Trophoblast cell (in vitro differentiated cells and primary cell): ENCODE data around the gene ITGB1.
"Not testable (repeated sequence)": the region's sequence is repeated elsewhere in the genome, so short reads cannot be mapped to it uniquely, and the experiment has no call there.

Source experiments
- DNase-seq, 2 donors: peaks; one replicate each; pipeline ENCODE4 v3.0.0-alpha.2; 2016
- H2AFZ ChIP-seq: 2 replicates; pipeline ENCODE4 v1.6.1; 2013; ENCODE audit warnings: low read length, moderate library complexity, mild to moderate bottlenecking; ENCODE audit not compliant: insufficient read depth, poor library complexity
- H2AK5ac ChIP-seq: 2 replicates; pipeline ENCODE4 v1.6.1; 2013; ENCODE audit warnings: mild to moderate bottlenecking, low read length
- H2BK120ac ChIP-seq: 2 replicates; pipeline ENCODE4 v1.6.1; 2013; ENCODE audit warnings: low read length, mild to moderate bottlenecking, moderate library complexity; ENCODE audit not compliant: insufficient read depth, poor library complexity
- H2BK12ac ChIP-seq: 2 replicates; pipeline ENCODE4 v1.6.1; 2013; ENCODE audit warnings: mild to moderate bottlenecking, low read length, moderate library complexity
- H2BK5ac ChIP-seq: 2 replicates; pipeline ENCODE4 v1.6.1; 2013; ENCODE audit warnings: low read length, low read depth, moderate library complexity, mild to moderate bottlenecking; ENCODE audit not compliant: poor library complexity
- H3K14ac ChIP-seq: 2 replicates; pipeline ENCODE4 v1.6.1; 2013; ENCODE audit warnings: mild to moderate bottlenecking, low read length
- H3K18ac ChIP-seq: 2 replicates; pipeline ENCODE4 v1.6.1; 2013; ENCODE audit warnings: mild to moderate bottlenecking, low read length
- H3K23ac ChIP-seq: 2 replicates; pipeline ENCODE4 v1.6.1; 2013; ENCODE audit warnings: low read length
- H3K27ac ChIP-seq: 2 replicates; pipeline ENCODE4 v1.5.1; 2013; ENCODE audit warnings: low read depth, mild to moderate bottlenecking, inconsistent platforms, low read length, moderate library complexity
- H3K27me3 ChIP-seq: 2 replicates; pipeline ENCODE4 v1.6.1; 2013; ENCODE audit warnings: inconsistent platforms, mild to moderate bottlenecking, low read length, moderate library complexity; ENCODE audit not compliant: insufficient read depth
- H3K36me3 ChIP-seq, 2 experiments: 1 replicate in 1 of 2; 2 replicates in 1 of 2; pipeline ENCODE4 v1.6.1; 2013; ENCODE audit warnings: low read length in 2 of 2, mild to moderate bottlenecking in 2 of 2, moderate library complexity in 1 of 2; ENCODE audit not compliant: insufficient read depth in 2 of 2, control insufficient read depth in 1 of 2
- H3K4ac ChIP-seq: 2 replicates; pipeline ENCODE4 v1.6.1; 2013; ENCODE audit warnings: low read depth, mild to moderate bottlenecking, low read length, moderate library complexity
- H3K4me1 ChIP-seq, 2 experiments: 1 replicate in 1 of 2; 2 replicates in 1 of 2; pipeline ENCODE4 v1.6.1; 2013; ENCODE audit warnings: low read length in 2 of 2, mild to moderate bottlenecking in 2 of 2, moderate library complexity in 1 of 2; ENCODE audit not compliant: insufficient read depth in 2 of 2, control insufficient read depth in 1 of 2
- H3K4me2 ChIP-seq: 2 replicates; pipeline ENCODE4 v1.6.1; 2013; ENCODE audit warnings: inconsistent platforms, mild to moderate bottlenecking, low read length, moderate library complexity
- H3K4me3 ChIP-seq: 2 replicates; pipeline ENCODE4 v1.5.1; 2013; ENCODE audit warnings: mild to moderate bottlenecking, low read depth, low read length, inconsistent platforms
- H3K79me1 ChIP-seq: one replicate; pipeline ENCODE4 v1.6.1; 2013; ENCODE audit warnings: low read length
- H3K79me2 ChIP-seq: 2 replicates; pipeline ENCODE4 v1.6.1; 2013; ENCODE audit warnings: low read length, mild to moderate bottlenecking; ENCODE audit not compliant: control insufficient read depth, insufficient read depth, poor library complexity
- H3K9ac ChIP-seq: 2 replicates; pipeline ENCODE4 v1.6.1; 2013; ENCODE audit warnings: mild to moderate bottlenecking, low read length
- H3K9me3 ChIP-seq: 2 replicates; pipeline ENCODE4 v1.6.1; 2013; ENCODE audit warnings: low read depth, mild to moderate bottlenecking, control low read depth, inconsistent platforms, low read length; ENCODE audit not compliant: insufficient read depth
- H4K12ac ChIP-seq: 2 replicates; pipeline ENCODE4 v1.6.1; 2013; ENCODE audit warnings: low read depth, mild to moderate bottlenecking, low read length, moderate library complexity
- H4K8ac ChIP-seq: 2 replicates; pipeline ENCODE4 v1.6.1; 2013; ENCODE audit warnings: low read depth, mild to moderate bottlenecking, low read length, moderate library complexity
- H4K91ac ChIP-seq: one replicate; pipeline ENCODE4 v1.6.1; 2013; ENCODE audit warnings: low read depth, mild to moderate bottlenecking, low read length, moderate library complexity
- WGBS: extraction: QIAGEN DNeasy Blood & Tissue Kit; methylation state at CpG from one replicate; pipeline ENCODE4 v1.1.7; 2013; ENCODE audit warnings: missing lambda C conversion rate; ENCODE audit not compliant: insufficient read length, insufficient coverage; ENCODE audit errors: extremely low coverage; 5-methylcytosine and 5-hydroxymethylcytosine counted together

ITGB1 gene

GRCh38 chr10:33001908-33002492 lies 44.0 kb upstream of the ITGB1 start:
- Histone ChIP-seq H2AK5ac (no peak overlapping the region), H4K91ac (no peak overlapping the region), H3K79me1 (peaks cover 20% of the 10 kb centered on the region), H3K4me3 (no peak overlapping the region), H2BK5ac (no peak overlapping the region), H3K9me3 (peaks cover 1% of the 10 kb centered on the region), H3K4ac (no peak overlapping the region), H4K8ac (no peak overlapping the region), H3K4me1 (peaks cover 2 to 5% of the 10 kb centered on the region in 2 experiments), H3K4me2 (no peak overlapping the region), H2AFZ (no peak overlapping the region), H3K79me2 (peaks cover 1% of the 10 kb centered on the region), H4K12ac (no peak overlapping the region), H3K18ac (no peak overlapping the region), H3K27ac (no peak overlapping the region), H3K9ac (no peak overlapping the region), H3K27me3 (no peaks in the 10 kb centered on the region), H3K23ac (no peak overlapping the region), H3K14ac (no peak overlapping the region), H2BK12ac (peak overlapping the region; percentile 63), H3K36me3 (no peaks in the 10 kb centered on the region), H2BK120ac (no peak overlapping the region)
- no CpG with 5 or more reads among the region's 4 CpGs for WGBS
- DNase-seq = peak in 1 of 2 donors; percentile 36

DNA sequence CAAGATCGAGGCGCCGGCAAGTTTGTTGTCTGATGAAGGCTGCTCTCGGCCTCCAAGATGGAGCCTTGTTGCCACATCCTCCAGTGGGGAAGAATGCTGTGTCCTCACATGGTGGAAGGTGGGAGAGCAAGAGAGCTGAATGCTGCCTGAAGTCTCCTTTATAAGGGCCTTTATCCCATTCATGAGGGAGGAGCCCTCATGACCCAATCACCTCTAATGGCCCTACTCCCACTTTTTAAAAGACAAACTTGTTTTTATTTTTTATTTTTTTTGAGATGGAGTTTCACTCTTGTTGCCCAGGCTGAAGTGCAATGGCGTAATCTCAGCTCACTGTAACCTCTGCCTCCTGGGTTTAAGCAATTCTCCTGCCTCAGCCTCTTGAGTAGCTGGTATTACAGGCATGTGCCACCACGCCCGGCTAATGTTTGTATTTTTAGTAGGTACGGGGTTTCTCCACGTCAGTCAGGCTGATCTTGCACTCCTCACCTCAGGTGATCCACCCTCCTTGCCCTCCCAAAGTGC lies 40.1 kb upstream of the ITGB1 start:
- not testable (repeated sequence) for H3K79me1 ChIP-seq, H4K12ac ChIP-seq, H3K9me3 ChIP-seq, H3K4me2 ChIP-seq, H3K4me3 ChIP-seq, H2AFZ ChIP-seq, H3K4ac ChIP-seq, H3K27ac ChIP-seq, H2BK5ac ChIP-seq, H3K14ac ChIP-seq, H4K8ac ChIP-seq, H3K79me2 ChIP-seq, H3K36me3 ChIP-seq, H3K27me3 ChIP-seq, H3K9ac ChIP-seq, H3K4me1 ChIP-seq, H3K23ac ChIP-seq
- peak; percentile 65 to 69 for DNase-seq
- H4K91ac ChIP-seq = peak overlapping the region; percentile 42
- peak overlapping the region; percentile 90 for H2BK12ac ChIP-seq
- peak overlapping the region; percentile 31 for H3K18ac ChIP-seq
- peak overlapping the region; percentile 71 for H2BK120ac ChIP-seq
- no CpG with 5 or more reads among the region's 9 CpGs for WGBS
- peak overlapping the region; percentile 71 for H2AK5ac ChIP-seq

GRCh38 chr10:32995751-32996150 lies 37.7 kb upstream of the ITGB1 start:
- no CpG with 5 or more reads among the region's 3 CpGs for WGBS

GRCh38 chr10:32995066-32995622 lies 37.1 kb upstream of the ITGB1 start:
- no CpG with 5 or more reads among the region's 9 CpGs for WGBS
- H3K9me3 ChIP-seq = peaks cover 2% of the 10 kb centered on the region
- peak overlapping the region; percentile 75 for H2AK5ac ChIP-seq

More at GRCh38 chr10:32995751-32996150, 37.7 kb upstream of the ITGB1 start:
- Histone ChIP-seq H2BK120ac (peak overlapping the region; percentile 88), H3K27me3 (no peaks in the 10 kb centered on the region), H3K4ac (no peak overlapping the region), H3K27ac (no peak overlapping the region), H3K4me2 (no peak overlapping the region), H2BK12ac (peak overlapping the region; percentile 93), H3K18ac (peak overlapping the region; percentile 71), H2AFZ (peak overlapping the region; percentile 19), H3K4me1 (peaks cover 0 to 9% of the 10 kb centered on the region in 2 experiments), H2AK5ac (no peak overlapping the region), H3K79me1 (peaks cover 16% of the 10 kb centered on the region), H3K4me3 (no peak overlapping the region), H3K14ac (peak overlapping the region; percentile 25), H3K36me3 (no peaks in the 10 kb centered on the region), H3K9me3 (no peaks in the 10 kb centered on the region), H2BK5ac (peak overlapping the region; percentile 49), H4K12ac (no peak overlapping the region), H3K23ac (no peak overlapping the region), H4K91ac (peak overlapping the region; percentile 59), H4K8ac (peak overlapping the region; percentile 20), H3K79me2 (no peaks in the 10 kb centered on the region), H3K9ac (no peak overlapping the region)
- no peak for DNase-seq

More at GRCh38 chr10:32995066-32995622, 37.1 kb upstream of the ITGB1 start:
- H2AFZ ChIP-seq = peak overlapping the region; percentile 19
- H3K27ac ChIP-seq = no peak overlapping the region
- H3K4me2 ChIP-seq = no peak overlapping the region
- peaks cover 18% of the 10 kb centered on the region for H3K79me1 ChIP-seq
- no peak overlapping the region for H3K9ac ChIP-seq
- H3K18ac ChIP-seq = peak overlapping the region; percentile 71
- H4K12ac ChIP-seq = no peak overlapping the region
- H4K8ac ChIP-seq = peak overlapping the region; percentile 20
- H3K4ac ChIP-seq = no peak overlapping the region
- H3K79me2 ChIP-seq = no peaks in the 10 kb centered on the region
- H4K91ac ChIP-seq = peak overlapping the region; percentile 59
- H3K14ac ChIP-seq = peak overlapping the region; percentile 25
- H3K4me1 ChIP-seq = peaks cover 0 to 9% of the 10 kb centered on the region in 2 experiments
- no peak overlapping the region for H3K23ac ChIP-seq
- H3K4me3 ChIP-seq = no peak overlapping the region
- H2BK5ac ChIP-seq = peak overlapping the region; percentile 49
- no peak for DNase-seq
- no peaks in the 10 kb centered on the region for H3K36me3 ChIP-seq
- H2BK120ac ChIP-seq = peak overlapping the region; percentile 88
- H3K27me3 ChIP-seq = no peaks in the 10 kb centered on the region
- peak overlapping the region; percentile 93 for H2BK12ac ChIP-seq
